Adipocyte (in vitro differentiated cells): ENCODE data around the gene ENDOU.
A peak's percentile ranks its signal among the peaks of the same experiment; 100 is the strongest.

ENCODE experiments used
- DNase-seq: peaks from one replicate; pipeline ENCODE4 v3.0.0-alpha.2; 2015; ENCODE audit warnings: low read depth
- H3K27me3 ChIP-seq: replicated peaks from 2 replicates; pipeline ENCODE4 v1.7.0; 2013; ENCODE audit warnings: mild to moderate bottlenecking, low read length, moderate library complexity; ENCODE audit not compliant: control insufficient read depth, insufficient read depth
- H3K36me3 ChIP-seq: 2 replicates; pipeline ENCODE4 v1.7.0; 2013; ENCODE audit warnings: low read length, mild to moderate bottlenecking, moderate library complexity; ENCODE audit not compliant: control insufficient read depth, insufficient read depth, severe bottlenecking
- H3K4me1 ChIP-seq: 2 replicates; pipeline ENCODE4 v1.7.0; 2013; ENCODE audit warnings: mild to moderate bottlenecking, low read length, moderate library complexity; ENCODE audit not compliant: control insufficient read depth, insufficient read depth
- H3K4me3 ChIP-seq: 2 replicates; pipeline ENCODE4 v1.7.0; 2013; ENCODE audit warnings: mild to moderate bottlenecking, low read length, moderate library complexity
- H3K9ac ChIP-seq: 2 replicates; pipeline ENCODE4 v1.7.0; 2013; ENCODE audit warnings: mild to moderate bottlenecking, low read length, moderate library complexity
- H3K9me3 ChIP-seq: 2 replicates; pipeline ENCODE4 v1.7.0; 2013; ENCODE audit warnings: mild to moderate bottlenecking, low read length, moderate library complexity; ENCODE audit not compliant: control insufficient read depth

The ENDOU gene, protein sequence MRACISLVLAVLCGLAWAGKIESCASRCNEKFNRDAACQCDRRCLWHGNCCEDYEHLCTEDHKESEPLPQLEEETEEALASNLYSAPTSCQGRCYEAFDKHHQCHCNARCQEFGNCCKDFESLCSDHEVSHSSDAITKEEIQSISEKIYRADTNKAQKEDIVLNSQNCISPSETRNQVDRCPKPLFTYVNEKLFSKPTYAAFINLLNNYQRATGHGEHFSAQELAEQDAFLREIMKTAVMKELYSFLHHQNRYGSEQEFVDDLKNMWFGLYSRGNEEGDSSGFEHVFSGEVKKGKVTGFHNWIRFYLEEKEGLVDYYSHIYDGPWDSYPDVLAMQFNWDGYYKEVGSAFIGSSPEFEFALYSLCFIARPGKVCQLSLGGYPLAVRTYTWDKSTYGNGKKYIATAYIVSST

DNA sequence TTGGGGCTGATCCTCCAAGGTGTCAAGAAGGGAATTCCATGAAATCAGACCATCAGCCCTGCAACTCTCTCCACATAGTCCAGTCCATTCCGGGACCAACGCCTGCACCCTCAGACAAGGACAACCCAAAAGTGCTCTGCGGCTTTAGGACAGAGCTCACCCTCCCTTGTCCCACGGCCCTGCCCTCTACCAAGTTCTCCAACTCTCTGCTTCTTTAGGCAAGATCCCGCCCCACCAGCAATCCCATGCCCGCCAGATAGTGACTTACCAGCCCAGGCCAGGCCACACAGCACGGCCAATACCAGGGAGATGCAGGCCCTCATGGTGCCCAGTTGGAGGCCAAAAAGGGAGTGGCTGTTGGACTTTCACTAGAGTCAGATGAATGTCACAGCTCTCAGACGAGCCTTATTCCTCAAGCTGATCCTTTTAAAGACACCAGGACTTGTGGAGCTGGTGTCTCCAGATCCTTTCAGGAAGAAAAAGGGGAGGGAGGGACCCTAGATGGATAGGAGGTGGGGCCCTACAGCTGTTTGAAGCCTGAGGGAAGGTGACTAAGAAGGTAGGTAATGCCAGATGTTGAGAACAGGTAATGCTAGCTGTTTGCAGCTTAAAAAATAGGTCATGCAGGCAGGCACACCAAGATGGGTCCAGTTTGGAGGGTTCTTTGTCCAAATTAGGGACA is at the start of gene ENDOU:
Gene ENDOU, minus strand, starts transcription at position 400 of the 682 bp plus-strand sequence. Its CDS starts 77 bp downstream, at position 323.
- H3K4me1 ChIP-seq: peaks cover 33% of the 10 kb centered on the region
- DNase-seq: no peak
- no peak within 1 kb of the TSS for H3K9ac ChIP-seq
- no peaks in the 10 kb centered on the region for H3K36me3 ChIP-seq
- H3K27me3 ChIP-seq: no peaks in the 10 kb centered on the region
- H3K4me3 ChIP-seq: no peak within 1 kb of the TSS
- H3K9me3 ChIP-seq: no peaks in the 10 kb centered on the region

DNA sequence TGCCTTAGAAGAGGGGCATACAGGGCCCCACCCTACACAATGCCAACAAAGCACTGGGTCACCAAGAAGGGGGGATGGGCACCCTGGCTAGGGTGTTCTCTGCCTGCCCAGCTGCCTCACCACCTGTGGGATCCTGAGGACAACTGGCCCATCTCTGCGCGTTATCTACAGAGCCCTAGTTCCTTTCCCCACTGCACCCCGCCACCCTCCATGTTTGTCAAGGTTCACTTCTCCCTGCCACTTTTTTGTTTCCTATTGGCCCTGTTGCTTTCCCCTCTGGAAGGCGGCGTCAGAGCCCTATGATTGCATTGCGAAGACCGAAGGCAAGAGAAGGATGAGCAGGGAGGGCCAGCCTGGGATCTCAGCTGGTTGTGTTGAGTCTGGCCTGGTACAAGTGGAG is 49.4 kb upstream of the ENDOU start:
- no peak for DNase-seq
- Histone ChIP-seq H3K9me3 (no peaks in the 10 kb centered on the region), H3K27me3 (no peaks in the 10 kb centered on the region), H3K36me3 (no peaks in the 10 kb centered on the region), H3K9ac (peak overlapping the region; percentile 43), H3K4me3 (no peak overlapping the region), H3K4me1 (peaks cover 52% of the 10 kb centered on the region)

DNA sequence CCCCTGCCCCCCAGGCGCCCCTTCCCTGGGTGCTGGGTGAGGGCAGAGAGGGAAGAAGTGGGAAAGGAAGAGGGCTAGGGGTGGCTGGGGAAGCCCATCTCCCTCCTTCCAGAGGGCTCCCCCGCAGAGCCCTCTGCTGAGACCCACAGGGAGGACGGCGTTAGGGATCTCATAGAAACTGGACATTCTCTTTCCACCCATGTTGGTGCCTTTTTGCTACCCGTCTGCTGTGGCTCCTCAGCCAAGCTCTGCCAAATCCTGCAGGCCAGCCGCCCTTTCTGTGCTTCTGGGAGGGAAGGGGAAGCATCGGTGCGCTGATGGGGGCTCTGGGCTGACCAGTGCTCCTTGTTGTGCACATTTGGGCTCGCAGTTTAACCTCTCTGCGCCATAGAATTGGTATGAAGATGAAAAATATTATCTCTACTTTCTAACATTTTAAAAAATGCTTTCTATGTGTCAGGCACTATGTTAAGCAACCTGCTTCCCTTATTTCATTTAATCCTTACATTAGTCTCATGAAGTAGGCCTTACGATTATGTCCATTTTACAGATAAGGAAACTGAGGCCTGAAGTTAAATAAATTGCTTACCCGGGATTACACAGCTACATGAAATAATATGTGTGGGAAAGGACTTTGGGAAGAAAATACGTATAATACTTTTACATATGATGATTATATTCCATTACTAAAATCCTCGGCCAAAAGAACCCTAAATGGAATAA is 48.7 kb upstream of the ENDOU start:
- H3K4me3 ChIP-seq: peak overlapping the region; percentile 87
- no peaks in the 10 kb centered on the region for H3K9me3 ChIP-seq
- H3K9ac ChIP-seq: peak overlapping the region; percentile 86
- H3K27me3 ChIP-seq: no peaks in the 10 kb centered on the region
- no peak for DNase-seq
- no peaks in the 10 kb centered on the region for H3K36me3 ChIP-seq
- peaks cover 52% of the 10 kb centered on the region for H3K4me1 ChIP-seq

DNA sequence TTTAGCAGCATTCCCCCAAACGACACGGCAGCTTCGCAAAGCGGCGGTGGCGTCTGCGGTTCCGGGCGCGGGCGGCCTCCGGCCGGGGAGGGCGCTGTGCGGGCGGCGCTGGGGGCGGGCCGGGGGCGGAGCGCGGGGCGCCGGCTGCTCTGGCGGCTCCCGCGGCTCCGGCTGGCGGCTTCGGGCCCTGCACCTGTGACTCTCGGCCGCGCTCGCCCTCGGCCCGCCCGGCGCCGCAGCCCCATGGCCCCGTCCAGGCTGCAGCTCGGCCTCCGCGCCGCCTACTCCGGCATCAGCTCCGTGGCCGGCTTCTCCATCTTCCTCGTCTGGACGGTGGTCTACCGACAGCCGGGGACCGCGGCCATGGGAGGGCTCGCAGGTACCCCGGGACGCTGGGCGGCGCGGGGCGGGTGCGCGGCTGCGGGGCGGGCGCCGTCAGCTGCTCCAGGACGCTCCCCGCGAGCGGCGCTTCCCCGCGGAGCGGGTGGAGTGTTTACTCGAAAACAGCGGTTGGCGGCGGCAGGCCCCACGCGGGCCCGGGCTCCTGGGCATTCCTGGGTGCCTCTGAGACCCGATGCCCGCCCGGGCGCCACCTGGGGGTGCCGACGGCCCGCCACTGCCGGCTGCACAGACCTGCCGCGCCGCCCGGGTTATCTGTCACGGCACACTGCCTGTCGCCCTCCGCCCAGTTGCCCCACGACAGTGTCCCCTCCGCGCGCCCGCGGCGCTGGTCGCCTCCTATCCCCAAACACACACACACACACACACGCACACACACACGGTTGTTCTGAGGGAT is 48.0 kb upstream of the ENDOU start, which contains the start of gene SLC48A1:
Gene SLC48A1, plus strand, starts transcription at position 177 of the 796 bp plus-strand sequence. Its CDS starts 67 bp downstream, at position 244.
- peak; percentile 89 for DNase-seq
- H3K4me3 ChIP-seq: peak within 1 kb of the TSS; percentile 87

DNA sequence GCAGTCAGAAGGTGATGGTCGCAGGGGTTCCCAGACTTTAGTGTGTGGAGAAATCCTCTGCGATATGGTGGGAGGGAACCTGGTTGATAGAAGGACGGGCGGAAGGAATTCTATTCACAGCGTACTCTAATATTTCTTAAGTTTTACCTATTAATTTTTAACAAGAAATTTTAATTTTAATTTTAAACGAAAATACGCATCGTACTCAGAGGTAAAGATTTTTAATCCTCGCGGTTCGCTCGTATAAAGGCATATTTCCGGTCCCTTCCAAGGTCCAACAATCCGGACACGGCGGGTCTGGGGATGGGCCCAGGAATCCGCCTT is 47.4 kb upstream of the ENDOU start:
- H3K36me3 ChIP-seq: no peaks in the 10 kb centered on the region
- DNase-seq: no peak
- no peaks in the 10 kb centered on the region for H3K9me3 ChIP-seq
- peak overlapping the region; percentile 85 for H3K9ac ChIP-seq
- no peaks in the 10 kb centered on the region for H3K27me3 ChIP-seq
- peak overlapping the region; percentile 87 for H3K4me3 ChIP-seq
- H3K4me1 ChIP-seq: peaks cover 43% of the 10 kb centered on the region

More for the DNA sequence above, 48.0 kb upstream of the ENDOU start, which contains the start of gene SLC48A1:
- Histone ChIP-seq H3K9me3 (no peaks in the 10 kb centered on the region), H3K27me3 (no peaks in the 10 kb centered on the region), H3K4me1 (peaks cover 49% of the 10 kb centered on the region), H3K36me3 (no peaks in the 10 kb centered on the region), H3K9ac (peak within 1 kb of the TSS; percentile 86)

DNA sequence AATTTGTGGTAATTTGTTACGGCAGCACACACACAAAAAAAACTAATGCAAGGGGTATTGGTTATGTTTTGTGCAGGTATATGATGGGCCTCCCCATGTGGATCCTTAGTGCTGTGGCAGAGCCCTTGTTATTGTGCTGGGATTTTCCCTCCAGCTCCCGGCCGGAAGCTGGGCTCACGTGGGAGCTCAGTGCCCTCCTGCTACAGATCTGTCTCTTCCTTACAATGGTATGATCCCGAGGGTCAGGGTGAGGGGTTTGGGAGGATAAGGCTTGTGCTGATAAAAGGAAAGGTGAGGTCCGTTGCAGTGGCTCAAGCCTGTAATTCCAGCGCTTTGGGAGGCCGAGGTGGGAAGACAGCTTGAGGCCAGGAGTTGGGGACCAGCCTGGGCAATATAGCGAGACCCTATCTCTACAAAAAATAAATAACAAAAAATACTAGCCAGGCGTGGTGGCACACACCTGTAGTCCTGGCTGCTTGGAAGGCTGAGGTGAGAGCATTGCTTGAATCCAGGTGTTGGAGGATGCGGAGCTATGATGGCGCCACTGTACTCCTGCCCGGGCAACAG is 46.9 kb upstream of the ENDOU start:
- H3K36me3 ChIP-seq: no peaks in the 10 kb centered on the region
- no peaks in the 10 kb centered on the region for H3K27me3 ChIP-seq
- no peak for DNase-seq
- H3K4me1 ChIP-seq: peaks cover 38% of the 10 kb centered on the region
- peak overlapping the region; percentile 85 for H3K9ac ChIP-seq
- H3K4me3 ChIP-seq: peak overlapping the region; percentile 87
- H3K9me3 ChIP-seq: no peaks in the 10 kb centered on the region

DNA sequence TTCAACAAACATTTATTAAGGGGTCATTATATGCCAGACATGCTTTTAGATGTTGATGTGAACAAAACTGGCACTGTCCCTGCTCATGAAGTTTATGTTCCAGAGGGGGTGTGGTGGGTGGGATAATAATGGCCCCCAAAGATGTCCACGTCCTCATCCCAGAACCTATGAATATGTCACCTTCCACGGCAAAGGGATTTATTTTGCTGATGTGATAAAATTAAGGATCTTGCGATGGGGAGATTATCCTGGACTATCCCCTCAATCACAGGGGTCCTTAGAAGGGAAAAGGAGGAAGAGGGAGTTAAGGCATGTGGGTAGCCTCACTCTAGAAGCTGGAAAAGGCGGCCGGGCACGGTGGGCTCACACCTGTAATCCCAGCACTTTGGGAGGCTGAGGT is 46.0 kb upstream of the ENDOU start:
- Histone ChIP-seq H3K4me3 (no peak overlapping the region), H3K36me3 (no peaks in the 10 kb centered on the region), H3K4me1 (peaks cover 29% of the 10 kb centered on the region), H3K9me3 (no peaks in the 10 kb centered on the region), H3K27me3 (no peaks in the 10 kb centered on the region), H3K9ac (no peak overlapping the region)
- no peak for DNase-seq

DNA sequence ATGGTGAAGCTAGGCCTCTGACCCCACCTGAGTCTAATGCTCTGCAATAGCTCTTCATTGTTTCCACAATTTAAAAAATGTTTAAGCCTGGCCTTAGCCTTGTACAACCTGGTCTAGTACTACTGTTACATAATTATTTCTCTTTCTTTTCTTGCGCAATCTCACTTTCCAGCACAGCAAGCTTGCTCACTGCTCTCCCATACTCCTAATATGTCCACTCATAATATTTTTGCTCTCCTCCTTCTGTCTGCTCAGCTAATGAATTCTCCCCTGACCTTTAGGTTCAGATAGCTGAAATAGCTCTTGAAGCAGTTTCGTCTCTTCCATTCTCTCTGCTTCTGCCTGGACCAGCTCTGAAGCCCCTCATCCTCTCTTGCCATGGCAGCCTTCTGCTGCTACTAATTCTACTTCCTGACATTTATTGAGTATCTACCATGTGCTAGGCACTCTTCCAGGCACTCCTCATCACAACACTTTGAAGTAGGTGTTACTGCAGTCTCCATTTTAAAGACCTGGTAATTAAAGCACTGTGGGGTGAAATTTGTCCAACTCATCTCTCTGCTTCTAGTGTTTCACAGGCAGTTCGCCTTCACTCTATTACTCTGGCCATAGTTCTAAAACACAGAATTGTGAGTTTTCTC is 44.9 kb upstream of the ENDOU start:
- H3K4me3 ChIP-seq: no peak overlapping the region
- no peak overlapping the region for H3K9ac ChIP-seq
- H3K27me3 ChIP-seq: no peaks in the 10 kb centered on the region
- peak; percentile 78 for DNase-seq
- H3K4me1 ChIP-seq: peaks cover 29% of the 10 kb centered on the region
- H3K36me3 ChIP-seq: no peaks in the 10 kb centered on the region
- no peaks in the 10 kb centered on the region for H3K9me3 ChIP-seq

DNA sequence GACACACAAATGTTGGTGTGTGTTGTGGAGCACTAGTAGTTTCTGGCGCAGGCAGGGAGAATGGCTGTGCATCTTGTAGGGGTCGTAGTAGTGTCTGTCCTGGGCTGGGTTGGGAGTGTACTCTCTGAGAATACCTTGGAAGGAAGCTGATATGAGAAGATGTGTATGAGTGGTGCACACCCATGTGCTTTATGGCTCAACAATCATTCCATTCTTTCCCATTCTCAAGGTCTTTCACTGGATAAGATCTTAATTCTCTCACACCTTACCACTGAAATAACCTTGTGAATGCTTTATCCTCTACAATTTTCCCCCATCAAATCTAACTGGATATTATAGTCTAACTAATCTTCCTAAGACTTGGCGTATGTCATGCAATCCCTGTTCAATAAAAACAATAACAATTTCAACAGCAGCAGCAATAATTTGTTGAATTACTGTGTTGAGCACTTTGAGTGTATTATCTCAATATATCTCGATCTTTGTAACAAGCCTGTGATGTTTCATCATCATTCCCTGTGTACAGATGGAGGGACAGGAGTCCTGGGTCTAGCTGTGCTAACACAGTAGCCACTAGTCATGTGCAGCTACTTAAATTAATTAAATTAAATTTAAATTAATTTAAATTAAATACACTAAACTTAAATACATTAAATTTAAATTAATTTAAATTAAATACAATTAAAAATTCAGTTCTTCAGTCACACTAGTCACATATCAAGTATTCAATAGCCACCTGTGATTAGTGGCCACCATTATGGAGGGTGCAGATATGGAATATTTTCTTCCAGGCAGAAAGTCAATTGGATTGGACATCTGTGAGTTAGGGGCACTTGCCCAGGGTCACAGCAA is 44.2 kb upstream of the ENDOU start:
- Histone ChIP-seq H3K4me3 (no peak overlapping the region), H3K9me3 (no peaks in the 10 kb centered on the region), H3K27me3 (no peaks in the 10 kb centered on the region), H3K4me1 (peaks cover 23% of the 10 kb centered on the region), H3K36me3 (no peaks in the 10 kb centered on the region), H3K9ac (no peak overlapping the region)
- DNase-seq: no peak
